ENCODE results near the gene SS18. TPM values are rescaled to one million over a fixed set of nuclear protein-coding genes. Genes with fewer than 3 reads are reported as not detected.
"Not testable (repeated sequence)": the region's sequence is repeated elsewhere in the genome, so short reads cannot be mapped to it uniquely, and the experiment has no call there.

SS18 gene
- total RNA-seq, 2 donors from 2014 or later, result 36.6 to 49.8 TPM

DNA sequence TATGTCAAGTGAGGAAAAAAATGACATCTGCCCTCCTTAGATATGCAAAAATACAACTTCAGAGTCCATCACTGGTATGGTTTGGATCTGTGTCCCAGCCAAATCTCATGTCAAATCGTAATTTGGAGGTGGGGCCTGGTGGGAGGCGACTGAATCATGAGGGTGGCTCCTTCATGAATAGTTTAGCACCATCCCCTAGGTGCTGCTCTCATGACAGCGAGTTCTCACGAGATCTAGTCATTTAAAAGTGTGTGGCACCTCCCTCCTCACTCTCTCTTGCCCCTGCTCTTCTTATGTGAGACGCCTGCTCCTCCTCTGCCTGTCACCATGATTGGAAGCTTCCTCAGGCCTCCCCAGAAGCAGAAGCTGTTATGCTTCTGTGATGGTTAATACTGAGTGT is 37.4 kb upstream of the SS18 start:
- intact Hi-C loops (cut with DNase I), result no loop called here
- TF ChIP-seq, protein P1, sequence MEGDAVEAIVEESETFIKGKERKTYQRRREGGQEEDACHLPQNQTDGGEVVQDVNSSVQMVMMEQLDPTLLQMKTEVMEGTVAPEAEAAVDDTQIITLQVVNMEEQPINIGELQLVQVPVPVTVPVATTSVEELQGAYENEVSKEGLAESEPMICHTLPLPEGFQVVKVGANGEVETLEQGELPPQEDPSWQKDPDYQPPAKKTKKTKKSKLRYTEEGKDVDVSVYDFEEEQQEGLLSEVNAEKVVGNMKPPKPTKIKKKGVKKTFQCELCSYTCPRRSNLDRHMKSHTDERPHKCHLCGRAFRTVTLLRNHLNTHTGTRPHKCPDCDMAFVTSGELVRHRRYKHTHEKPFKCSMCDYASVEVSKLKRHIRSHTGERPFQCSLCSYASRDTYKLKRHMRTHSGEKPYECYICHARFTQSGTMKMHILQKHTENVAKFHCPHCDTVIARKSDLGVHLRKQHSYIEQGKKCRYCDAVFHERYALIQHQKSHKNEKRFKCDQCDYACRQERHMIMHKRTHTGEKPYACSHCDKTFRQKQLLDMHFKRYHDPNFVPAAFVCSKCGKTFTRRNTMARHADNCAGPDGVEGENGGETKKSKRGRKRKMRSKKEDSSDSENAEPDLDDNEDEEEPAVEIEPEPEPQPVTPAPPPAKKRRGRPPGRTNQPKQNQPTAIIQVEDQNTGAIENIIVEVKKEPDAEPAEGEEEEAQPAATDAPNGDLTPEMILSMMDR (IDR thresholded peaks at IDR 0.05), result no peak
- ATAC-seq (no peak), DNase-seq (no peak)
- Histone ChIP-seq H3K4me1 (no peaks in the 10 kb centered on the region), H3K9me3 (no peaks in the 10 kb centered on the region), H3K27me3 (no peaks in the 10 kb centered on the region), H3K36me3 (replicated peaks in 1 of 2; ENCODE audit: insufficient read depth in 1 of 2, low read depth in 2 of 2) (no peaks in the 10 kb centered on the region), H3K27ac (no peak overlapping the region), H3K4me3 (no peak overlapping the region)
- 55 to 64% methylated on average over 5 of the region's 5 CpGs for WGBS, 2 donors

DNA sequence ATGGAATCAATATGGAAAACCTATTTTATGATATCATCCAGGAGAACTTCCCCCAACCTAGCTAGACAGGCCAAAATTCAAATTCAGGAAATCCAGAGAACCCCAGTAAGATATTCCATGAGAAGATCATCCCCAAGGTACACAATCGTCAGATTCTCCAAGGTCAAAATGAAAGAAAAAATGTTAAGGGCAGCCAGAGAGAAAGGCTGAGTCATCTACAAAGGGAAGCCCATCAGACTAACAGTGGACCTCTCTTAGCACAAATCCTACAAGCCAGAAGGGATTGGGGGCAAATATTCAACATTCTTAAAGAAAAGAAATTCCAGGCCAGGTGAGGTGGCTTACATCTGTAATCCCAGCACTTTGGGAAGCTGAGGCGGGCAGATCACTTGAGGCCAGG is 31.6 kb upstream of the SS18 start:
- H3K36me3 ChIP-seq (replicated peaks in 1 of 2; ENCODE audit: insufficient read depth in 1 of 2, low read depth in 2 of 2); H3K4me1 ChIP-seq; H3K27me3 ChIP-seq; H3K4me3 ChIP-seq; ATAC-seq; H3K27ac ChIP-seq; intact Hi-C loops (cut with DNase I); H3K9me3 ChIP-seq; DNase-seq: not testable (repeated sequence)
- WGBS, 2 donors, result 60 to 62% methylated on average over 2 of the region's 2 CpGs

DNA sequence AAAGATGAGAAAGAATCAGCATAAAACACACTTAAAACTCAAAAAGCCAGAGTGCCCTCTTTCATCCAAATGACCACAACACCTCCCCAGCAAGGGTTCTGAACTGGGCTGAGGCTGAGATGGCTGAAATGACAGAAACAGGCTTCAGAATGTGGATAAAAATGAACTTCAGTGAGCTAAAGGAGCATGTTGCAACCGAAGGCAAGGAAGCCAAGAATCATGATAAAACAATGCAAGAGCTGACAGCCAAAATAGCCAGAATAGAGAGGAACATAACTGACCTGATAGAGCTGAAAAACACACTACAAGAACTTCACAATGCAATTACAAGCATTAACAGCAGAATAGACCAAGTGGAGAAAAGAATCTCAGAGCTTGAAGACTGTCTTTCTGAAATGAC is 31.1 kb upstream of the SS18 start:
- TF ChIP-seq POLR2A (IDR thresholded peaks at IDR 0.05), result no peak
- TF ChIP-seq, protein P1 (IDR thresholded peaks at IDR 0.05), result no peak
- DNase-seq, result no peak
- Histone ChIP-seq H3K4me1 (no peaks in the 10 kb centered on the region), H3K27ac (no peak overlapping the region), H3K4me3 (no peak overlapping the region), H3K36me3 (replicated peaks in 1 of 2; ENCODE audit: insufficient read depth in 1 of 2, low read depth in 2 of 2) (no peaks in the 10 kb centered on the region), H3K27me3 (no peaks in the 10 kb centered on the region), H3K9me3 (no peaks in the 10 kb centered on the region)
- no peak for ATAC-seq
- 38 to 59% methylated on average over 1 of the region's 1 CpG for WGBS, 2 donors
- intact Hi-C loops (cut with DNase I), result no loop called here

DNA sequence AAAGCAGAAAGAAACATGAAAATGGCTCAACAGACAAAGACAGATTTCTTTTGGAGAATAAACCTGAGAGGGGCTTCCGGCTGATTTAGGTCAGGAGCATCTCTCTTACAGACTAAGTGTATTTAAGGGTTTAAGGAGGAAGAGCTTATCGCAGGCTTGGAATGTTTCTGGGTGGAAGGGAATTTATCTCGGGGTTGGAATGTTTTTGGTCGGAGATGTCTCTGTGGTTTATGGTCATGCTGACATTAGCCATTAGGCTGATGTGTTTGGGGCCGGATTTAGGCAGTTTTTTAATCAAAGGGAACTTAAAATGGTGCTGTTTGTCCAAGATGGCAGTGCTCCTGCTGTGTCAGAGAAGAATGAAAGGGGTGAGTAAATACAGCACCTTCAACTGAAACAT is 28.8 kb upstream of the SS18 start:
- WGBS, 2 donors, result 71 to 77% methylated on average over 5 of the region's 5 CpGs
- Histone ChIP-seq H3K4me3 (no peak overlapping the region), H3K27ac (no peak overlapping the region), H3K4me1 (no peaks in the 10 kb centered on the region), H3K36me3 (replicated peaks in 1 of 2; ENCODE audit: insufficient read depth in 1 of 2, low read depth in 2 of 2) (no peaks in the 10 kb centered on the region), H3K27me3 (no peaks in the 10 kb centered on the region), H3K9me3 (no peaks in the 10 kb centered on the region)
- intact Hi-C loops (cut with DNase I), result no loop called here
- no peak for ATAC-seq
- DNase-seq, result no peak
- TF ChIP-seq, protein P1 (IDR thresholded peaks at IDR 0.05), result no peak
- TF ChIP-seq POLR2A (IDR thresholded peaks at IDR 0.05), result no peak

DNA sequence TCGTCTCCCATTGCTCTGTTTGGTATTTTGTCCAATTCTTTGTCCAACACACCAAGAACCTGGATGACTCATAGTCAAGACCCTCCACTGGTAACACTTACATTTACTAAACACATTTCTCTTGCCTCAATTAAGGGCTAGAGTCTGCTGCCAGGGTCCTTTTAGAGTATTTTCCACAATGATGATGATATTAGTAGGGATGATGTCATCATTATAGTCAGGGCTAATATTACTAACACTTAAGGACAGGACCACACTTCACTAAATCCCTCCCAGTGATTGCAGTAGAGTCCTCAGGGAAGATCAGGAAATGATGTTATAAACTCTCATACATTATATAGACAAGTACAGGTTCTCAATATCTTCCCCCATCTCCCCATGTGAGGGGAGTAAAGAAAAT is 13.6 kb upstream of the SS18 start:
- no peaks in the 10 kb centered on the region for H3K36me3 ChIP-seq (replicated peaks in 1 of 2; ENCODE audit: insufficient read depth in 1 of 2, low read depth in 2 of 2)
- no peaks in the 10 kb centered on the region for H3K27me3 ChIP-seq
- WGBS, 2 donors, result 72 to 82% methylated on average over 1 of the region's 1 CpG
- no peaks in the 10 kb centered on the region for H3K4me1 ChIP-seq
- TF ChIP-seq, protein P1 (IDR thresholded peaks at IDR 0.05), result no peak
- TF ChIP-seq POLR2A (IDR thresholded peaks at IDR 0.05), result no peak
- no peak overlapping the region for H3K27ac ChIP-seq
- DNase-seq (no peak), ATAC-seq (no peak)
- no peak overlapping the region for H3K4me3 ChIP-seq
- no peaks in the 10 kb centered on the region for H3K9me3 ChIP-seq
- intact Hi-C loops (cut with DNase I), result no loop called here

All from body of pancreas (tissue), 4 donors.